ENCODE data around the gene SUN2. TPM values are rescaled to one million over a fixed set of nuclear protein-coding genes. Genes with fewer than 3 reads are reported as not detected.

Gene SUN2
- total RNA-seq, 4 donors from 2014 or later, result 177 to 423 (median 312) TPM

GRCh38 chr22:38757464-38757757 is 1.6 kb upstream of the SUN2 start:
- ATAC-seq, result no peak
- DNase-seq, result no peak
- intact Hi-C loops (cut with DNase I; ENCODE audit: low total_unique reads) (loop anchor here (1.0 to 10.0 kb wide), 3 partner anchors 395 to 767 kb away; partner anchors contain the start of genes ATF4 and CBX7), in situ Hi-C loops (cut with MboI; ENCODE audit: low sequenced_read_pairs in 4 of 4) (no loop called here)
- no peaks in the 10 kb centered on the region for H3K9me3 ChIP-seq
- peaks cover 0 to 6% of the 10 kb centered on the region in 2 donors for H3K36me3 ChIP-seq
- peaks cover 20 to 24% of the 10 kb centered on the region in 2 donors for H3K4me1 ChIP-seq
- no peak overlapping the region for H3K27ac ChIP-seq
- H3K27me3 ChIP-seq, result no peaks in the 10 kb centered on the region
- TF ChIP-seq CTCF (IDR thresholded peaks at IDR 0.05 in 4 of 5, conservative IDR thresholded peaks at IDR 0.05 in 1 of 5), result no peak
- TF ChIP-seq POLR2A (IDR thresholded peaks at IDR 0.05), result no peak
- no peak overlapping the region for H3K4me3 ChIP-seq

- Histone ChIP-seq H3K27ac (peak overlapping the region; percentile 93 to 100 (median 96)), H3K4me3 (peak overlapping the region; percentile 55 to 93 (median 70)), H3K4me1 (peaks cover 25 to 30% of the 10 kb centered on the region in 2 donors), H3K9me3 (no peaks in the 10 kb centered on the region), H3K36me3 (peaks cover 0 to 11% of the 10 kb centered on the region in 2 donors), H3K27me3 (no peaks in the 10 kb centered on the region)
- in situ Hi-C loops (cut with MboI; ENCODE audit: low sequenced_read_pairs in 4 of 4) (no loop called here), intact Hi-C loops (cut with DNase I; ENCODE audit: low total_unique reads) (loop anchor here (1.0 to 10.0 kb wide), 3 partner anchors 395 to 768 kb away; partner anchors contain the start of genes ATF4 and CBX7)
- TF ChIP-seq POLR2A (IDR thresholded peaks at IDR 0.05), result no peak
- no peak for TF ChIP-seq CTCF (IDR thresholded peaks at IDR 0.05 in 4 of 5, conservative IDR thresholded peaks at IDR 0.05 in 1 of 5)
- ATAC-seq (no peak), DNase-seq (no peak)
Measured at GRCh38 chr22:38756711-38757463, 1.1 kb upstream of the SUN2 start.

- H3K4me1 ChIP-seq, result peaks cover 40 to 45% of the 10 kb centered on the region in 2 donors
- peak in 1 of 5 experiments; percentile 28 for TF ChIP-seq CTCF (IDR thresholded peaks at IDR 0.05 in 4 of 5, conservative IDR thresholded peaks at IDR 0.05 in 1 of 5)
- TF ChIP-seq POLR2A (IDR thresholded peaks at IDR 0.05), result peak; percentile 67 to 85
- in situ Hi-C loops (cut with MboI; ENCODE audit: low sequenced_read_pairs in 4 of 4), result no loop called here
- H3K27ac ChIP-seq, result peak overlapping the region; percentile 93 to 100 (median 96)
- H3K27me3 ChIP-seq, result no peaks in the 10 kb centered on the region
- peak overlapping the region; percentile 55 to 87 (median 74) for H3K4me3 ChIP-seq
- DNase-seq (peak; percentile 94 to 97), ATAC-seq (peak; percentile 68 to 72)
- H3K9me3 ChIP-seq, result no peaks in the 10 kb centered on the region
- H3K36me3 ChIP-seq, result peaks cover 0 to 27% of the 10 kb centered on the region in 2 donors
- intact Hi-C loops (cut with DNase I; ENCODE audit: low total_unique reads), result loop anchor here (1.0 to 10.0 kb wide), 3 partner anchors 55 to 769 kb away; partner anchors contain the start of genes ATF4 and JOSD1
Measured at GRCh38 chr22:38755155-38755910, 465 bp downstream of the SUN2 start.

DNA sequence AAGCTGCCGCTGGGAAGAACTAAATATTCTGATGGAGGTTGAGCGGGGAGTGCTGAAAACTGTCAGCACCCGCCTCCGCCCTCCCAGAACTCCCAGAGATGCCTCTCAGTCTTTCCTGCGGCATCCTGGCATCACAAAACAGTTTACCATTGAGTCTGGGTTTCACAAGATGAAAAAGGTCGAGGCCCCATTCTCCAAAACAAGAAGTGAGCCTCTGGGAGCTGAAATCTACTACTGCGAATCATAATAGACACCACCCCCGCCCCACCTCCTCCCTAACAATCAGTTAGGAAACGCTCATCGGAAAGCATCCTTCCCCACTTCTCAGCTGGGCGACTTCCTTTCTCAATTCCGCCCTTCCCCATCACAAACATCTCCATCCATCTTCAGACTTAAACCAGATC is 1.0 kb downstream of the SUN2 start:
- Histone ChIP-seq H3K4me3 (peak overlapping the region; percentile 55 to 87 (median 74)), H3K27ac (peak overlapping the region; percentile 93 to 100 (median 96)), H3K27me3 (no peaks in the 10 kb centered on the region), H3K36me3 (peaks cover under 1 to 32% of the 10 kb centered on the region in 2 donors), H3K4me1 (peaks cover 40 to 46% of the 10 kb centered on the region in 2 donors), H3K9me3 (no peaks in the 10 kb centered on the region)
- ATAC-seq, result no peak
- in situ Hi-C loops (cut with MboI; ENCODE audit: low sequenced_read_pairs in 4 of 4) (no loop called here), intact Hi-C loops (cut with DNase I; ENCODE audit: low total_unique reads) (loop anchor here (1.0 to 10.0 kb wide), 4 partner anchors 47 to 770 kb away; partner anchors contain the start of genes ATF4 and JOSD1)
- peak; percentile 40 to 60 for DNase-seq
- TF ChIP-seq POLR2A (IDR thresholded peaks at IDR 0.05), result no peak
- no peak for TF ChIP-seq CTCF (IDR thresholded peaks at IDR 0.05 in 4 of 5, conservative IDR thresholded peaks at IDR 0.05 in 1 of 5)

Measured in gastrocnemius medialis (tissue), 4 donors.